ENCODE data around the gene TCTA.

DNA sequence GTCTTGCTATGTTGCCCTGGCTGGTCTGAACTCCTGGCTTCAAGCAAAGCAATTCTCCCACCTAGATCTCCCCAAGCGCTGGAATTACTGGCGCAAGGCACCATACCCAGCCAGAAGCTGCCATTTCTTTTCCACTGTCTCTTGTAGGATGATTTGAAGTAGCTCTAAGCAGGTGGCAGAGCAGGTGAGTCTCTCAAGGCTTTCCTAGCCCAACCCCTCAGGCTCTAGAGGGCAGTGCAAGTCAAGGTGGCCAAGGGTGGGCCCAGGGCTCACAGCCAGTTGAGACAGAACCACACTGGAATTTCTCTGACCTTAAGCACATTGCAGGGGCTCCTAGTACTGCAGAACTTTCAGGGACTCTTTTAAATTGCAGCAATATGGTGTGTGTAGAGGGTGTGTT, 42.2 kb downstream of the TCTA start:
- TF ChIP-seq, protein P1, sequence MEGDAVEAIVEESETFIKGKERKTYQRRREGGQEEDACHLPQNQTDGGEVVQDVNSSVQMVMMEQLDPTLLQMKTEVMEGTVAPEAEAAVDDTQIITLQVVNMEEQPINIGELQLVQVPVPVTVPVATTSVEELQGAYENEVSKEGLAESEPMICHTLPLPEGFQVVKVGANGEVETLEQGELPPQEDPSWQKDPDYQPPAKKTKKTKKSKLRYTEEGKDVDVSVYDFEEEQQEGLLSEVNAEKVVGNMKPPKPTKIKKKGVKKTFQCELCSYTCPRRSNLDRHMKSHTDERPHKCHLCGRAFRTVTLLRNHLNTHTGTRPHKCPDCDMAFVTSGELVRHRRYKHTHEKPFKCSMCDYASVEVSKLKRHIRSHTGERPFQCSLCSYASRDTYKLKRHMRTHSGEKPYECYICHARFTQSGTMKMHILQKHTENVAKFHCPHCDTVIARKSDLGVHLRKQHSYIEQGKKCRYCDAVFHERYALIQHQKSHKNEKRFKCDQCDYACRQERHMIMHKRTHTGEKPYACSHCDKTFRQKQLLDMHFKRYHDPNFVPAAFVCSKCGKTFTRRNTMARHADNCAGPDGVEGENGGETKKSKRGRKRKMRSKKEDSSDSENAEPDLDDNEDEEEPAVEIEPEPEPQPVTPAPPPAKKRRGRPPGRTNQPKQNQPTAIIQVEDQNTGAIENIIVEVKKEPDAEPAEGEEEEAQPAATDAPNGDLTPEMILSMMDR (IDR thresholded peaks at IDR 0.05) = peak in 4 of 6 experiments; percentile 4 to 26 (median 17)
- no peak for TF ChIP-seq POLR2A (IDR thresholded peaks at IDR 0.05)

Measured in Peyer's patch (tissue), 4 donors.